ENCODE data around the gene PITRM1.

The PITRM1 gene

GRCh38 chr10:3206511-3207157 lies 34.1 kb upstream of the PITRM1 start:
- no peak for TF ChIP-seq ZNF274 (IDR thresholded peaks at IDR 0.05; ENCODE audit: low read depth, low read length)

DNA sequence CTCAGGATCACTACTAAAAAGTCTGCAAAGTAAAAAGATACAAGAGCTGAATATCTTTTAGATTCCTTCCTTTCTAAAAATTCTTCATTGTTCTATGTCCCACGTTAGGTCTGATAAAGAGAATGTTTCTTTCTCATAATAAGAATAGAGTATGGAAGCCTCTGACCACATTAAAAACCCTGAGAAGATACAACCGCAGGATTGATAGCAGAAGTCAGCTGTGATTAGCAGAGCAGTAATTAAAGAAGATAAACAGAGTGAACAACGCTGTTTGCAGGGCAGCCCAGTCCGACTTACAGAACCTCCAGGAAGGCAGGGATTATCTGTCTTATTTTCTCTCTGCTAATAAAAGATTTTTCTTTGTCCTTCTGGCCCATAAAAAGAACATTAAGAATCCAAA lies 31.4 kb upstream of the PITRM1 start:
- no peak for TF ChIP-seq ZNF274 (IDR thresholded peaks at IDR 0.05; ENCODE audit: low read depth, low read length)
- no peak overlapping the region for H3K4me3 ChIP-seq (ENCODE audit: low read length)

More at GRCh38 chr10:3206511-3207157, 34.1 kb upstream of the PITRM1 start:
- H3K4me3 ChIP-seq (ENCODE audit: low read length): no peak overlapping the region

DNA sequence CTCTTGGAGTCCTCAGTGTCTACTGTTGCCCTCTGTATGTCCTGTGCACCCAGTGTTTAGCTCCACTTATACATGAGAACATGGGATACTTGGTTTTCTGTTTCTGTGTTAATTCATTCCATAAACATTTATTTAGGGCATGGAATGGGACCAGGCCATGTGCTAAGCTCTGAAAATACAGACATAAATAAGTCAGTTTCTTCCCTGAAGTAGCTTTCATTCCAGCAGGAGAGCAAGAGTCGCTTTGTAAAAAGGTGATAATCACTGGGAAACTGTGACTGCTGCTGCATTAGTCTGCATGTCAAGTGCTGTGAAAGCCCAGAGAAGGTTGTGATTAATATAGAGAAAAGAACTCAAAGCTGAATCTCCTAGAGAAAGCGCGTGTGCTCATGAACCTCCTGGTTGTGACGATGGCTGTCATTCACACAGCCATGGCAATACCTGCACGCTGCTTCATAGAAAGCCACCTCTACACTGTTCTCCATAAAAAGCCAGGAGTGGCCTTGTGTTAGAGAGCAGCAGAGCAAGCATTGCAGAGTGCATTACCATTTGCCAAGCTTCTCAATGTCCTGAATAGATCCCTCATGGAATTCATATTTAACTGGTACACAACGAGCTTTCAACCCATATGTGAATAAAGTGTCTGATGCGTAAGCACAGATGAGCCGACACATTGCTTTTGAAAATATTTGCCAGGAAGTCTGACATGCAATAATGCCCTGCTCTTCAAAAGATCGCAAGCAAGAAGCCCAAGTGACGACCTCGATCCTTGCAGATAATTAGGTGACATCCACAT lies 30.6 kb upstream of the PITRM1 start:
- H3K4me3 ChIP-seq (ENCODE audit: low read length): no peak overlapping the region
- no peak for TF ChIP-seq ZNF274 (IDR thresholded peaks at IDR 0.05; ENCODE audit: low read depth, low read length)

GRCh38 chr10:3201796-3202195 lies 29.2 kb upstream of the PITRM1 start:
- TF ChIP-seq ZNF274 (IDR thresholded peaks at IDR 0.05; ENCODE audit: low read depth, low read length): no peak
- no peak overlapping the region for H3K4me3 ChIP-seq (ENCODE audit: low read length)

DNA sequence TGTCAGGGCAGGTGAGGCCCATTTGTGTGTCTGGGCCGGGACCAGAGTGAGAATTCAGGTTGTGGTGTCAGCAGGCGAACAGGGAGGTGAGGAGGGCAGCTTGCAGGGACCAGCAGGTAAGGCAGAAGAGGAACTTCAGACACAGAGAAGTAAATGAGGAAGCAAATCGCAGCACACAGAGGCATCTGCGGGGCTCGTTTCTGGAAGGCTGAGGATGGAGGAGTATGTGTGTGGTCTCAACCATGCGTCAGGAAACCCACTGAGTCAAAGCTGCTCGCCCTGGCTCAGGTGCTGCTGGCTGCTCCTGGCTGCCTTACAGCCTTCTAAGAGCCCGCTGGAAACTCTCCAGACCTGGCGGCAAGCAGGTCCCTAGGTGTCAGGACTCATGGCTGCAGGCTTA lies 26.9 kb upstream of the PITRM1 start:
- no peak overlapping the region for H3K4me3 ChIP-seq (ENCODE audit: low read length)
- no peak for TF ChIP-seq ZNF274 (IDR thresholded peaks at IDR 0.05; ENCODE audit: low read depth, low read length)

- no peak for TF ChIP-seq ZNF274 (IDR thresholded peaks at IDR 0.05; ENCODE audit: low read depth, low read length)
- no peak overlapping the region for H3K4me3 ChIP-seq (ENCODE audit: low read length)
These were observed 26.3 kb upstream of the PITRM1 start for GRCh38 chr10:3198900-3199299.

GRCh38 chr10:3197348-3198003 lies 24.9 kb upstream of the PITRM1 start:
- H3K4me3 ChIP-seq (ENCODE audit: low read length): no peak overlapping the region
- no peak for TF ChIP-seq ZNF274 (IDR thresholded peaks at IDR 0.05; ENCODE audit: low read depth, low read length)

- H3K4me3 ChIP-seq (ENCODE audit: low read length): no peak overlapping the region
- no peak for TF ChIP-seq ZNF274 (IDR thresholded peaks at IDR 0.05; ENCODE audit: low read depth, low read length)
These were observed 24.4 kb upstream of the PITRM1 start for GRCh38 chr10:3196958-3197347.

DNA sequence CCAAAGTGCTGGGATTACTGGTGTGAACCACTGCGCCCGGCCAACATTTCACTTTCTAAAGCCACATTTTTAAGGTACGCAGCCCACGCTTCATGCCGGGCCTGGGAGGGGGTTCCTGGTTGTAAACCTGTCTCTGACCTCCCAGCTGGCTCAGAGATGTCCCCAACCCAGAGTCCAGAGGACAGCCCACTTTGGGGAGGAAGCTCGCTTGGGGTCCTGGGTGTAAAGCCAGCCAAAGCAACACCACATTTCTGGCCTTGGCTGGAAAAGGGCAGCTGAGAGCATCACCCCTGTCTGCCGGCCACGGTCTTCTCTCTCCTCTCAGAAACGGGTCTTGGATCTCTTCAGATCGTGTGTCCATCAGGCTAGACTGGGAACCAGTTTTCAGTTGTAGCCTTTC lies 23.9 kb upstream of the PITRM1 start:
- no peak for TF ChIP-seq ZNF274 (IDR thresholded peaks at IDR 0.05; ENCODE audit: low read depth, low read length)
- H3K4me3 ChIP-seq (ENCODE audit: low read length): no peak overlapping the region

DNA sequence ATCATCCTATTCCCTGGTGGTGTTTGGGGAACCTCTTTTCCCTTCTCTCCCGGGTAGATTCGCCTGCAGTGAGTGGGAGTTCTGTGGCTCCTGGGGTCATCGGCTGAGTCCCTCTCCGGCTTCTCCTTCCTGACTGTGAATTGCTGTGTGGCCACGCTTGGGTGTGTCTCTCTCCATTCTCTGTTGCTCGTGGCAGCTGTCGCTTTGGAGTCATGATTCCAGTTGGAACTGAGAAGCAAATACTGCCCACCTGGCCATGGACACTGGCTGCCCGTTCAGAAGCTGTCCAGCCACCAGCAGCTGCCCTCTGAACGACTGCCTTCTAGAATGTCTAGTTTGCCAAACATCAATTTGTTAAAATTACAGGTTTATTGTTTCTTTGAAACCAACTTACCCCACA lies 23.1 kb upstream of the PITRM1 start:
- no peak for TF ChIP-seq ZNF274 (IDR thresholded peaks at IDR 0.05; ENCODE audit: low read depth, low read length)
- H3K4me3 ChIP-seq (ENCODE audit: low read length): no peak overlapping the region

- no peak for TF ChIP-seq ZNF274 (IDR thresholded peaks at IDR 0.05; ENCODE audit: low read depth, low read length)
- H3K4me3 ChIP-seq (ENCODE audit: low read length): no peak overlapping the region
These were observed 22.7 kb upstream of the PITRM1 start for GRCh38 chr10:3195286-3195685.

- TF ChIP-seq ZNF274 (IDR thresholded peaks at IDR 0.05; ENCODE audit: low read depth, low read length): no peak
These were observed 22.3 kb upstream of the PITRM1 start for GRCh38 chr10:3194871-3195270.

DNA sequence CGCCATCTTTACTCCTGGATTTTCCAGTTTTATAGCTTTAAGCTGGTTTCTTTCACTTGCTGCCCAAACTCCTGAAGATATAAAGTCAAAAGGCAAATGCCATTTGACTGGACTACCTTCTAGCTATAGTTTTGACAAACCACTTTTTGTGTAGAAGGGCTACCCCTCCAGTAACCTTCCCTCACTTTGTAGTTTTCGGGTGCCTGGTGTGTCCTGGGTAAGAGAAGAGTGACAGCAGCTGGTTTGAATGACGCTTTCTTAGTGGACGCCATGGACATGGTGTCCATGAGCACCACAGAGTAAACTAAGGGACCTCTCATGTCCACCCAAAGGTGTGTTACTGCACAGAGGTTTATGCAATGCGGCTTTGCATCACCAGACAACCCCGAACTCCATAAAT lies 21.2 kb upstream of the PITRM1 start:
- TF ChIP-seq ZNF274 (IDR thresholded peaks at IDR 0.05; ENCODE audit: low read depth, low read length): no peak
- no peak overlapping the region for H3K4me3 ChIP-seq (ENCODE audit: low read length)

More at GRCh38 chr10:3194871-3195270, 22.3 kb upstream of the PITRM1 start:
- H3K4me3 ChIP-seq (ENCODE audit: low read length): no peak overlapping the region

DNA sequence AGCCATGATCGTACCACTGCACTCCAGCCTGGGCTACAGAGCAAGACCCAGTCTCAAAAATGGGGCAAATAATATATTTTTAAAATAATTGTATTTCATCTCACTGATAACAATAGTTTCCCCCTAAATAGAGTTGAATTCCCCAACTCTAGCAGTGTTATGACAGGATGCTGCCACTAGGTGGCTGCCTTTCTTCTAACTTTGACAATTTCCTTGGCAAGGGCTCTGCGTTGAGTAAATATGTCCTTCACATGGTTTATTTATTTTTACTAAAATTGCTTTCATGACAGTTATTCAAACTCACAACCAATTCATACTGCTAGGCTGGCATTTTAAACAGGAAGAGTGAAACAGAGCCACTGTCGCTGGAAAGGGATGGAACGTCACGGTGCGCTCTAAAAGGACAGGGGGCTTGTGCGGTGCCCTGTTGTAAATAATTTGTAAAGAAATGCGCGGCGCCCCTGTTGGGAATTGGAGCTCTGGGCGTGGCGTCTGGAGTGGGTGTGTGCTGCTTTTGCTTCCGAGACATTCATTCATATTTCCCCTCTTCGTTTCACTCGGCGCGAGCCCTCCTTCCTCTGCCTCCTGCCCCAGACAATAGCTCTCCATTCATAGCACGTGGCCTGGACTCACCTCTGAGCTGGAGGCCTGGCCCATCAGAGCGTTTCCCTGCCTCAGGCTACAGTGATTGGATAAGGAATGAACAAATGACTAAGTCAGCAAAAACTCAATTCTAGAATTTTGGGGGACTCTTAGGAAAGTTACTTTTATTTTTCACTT lies 20.5 kb upstream of the PITRM1 start:
- no peak for TF ChIP-seq ZNF274 (IDR thresholded peaks at IDR 0.05; ENCODE audit: low read depth, low read length)
- H3K4me3 ChIP-seq (ENCODE audit: low read length): no peak overlapping the region

Data from GM08714 (cell line).